Caco-2 (cell line): ENCODE data around the gene BLVRA. TPM values are rescaled to one million over a fixed set of nuclear protein-coding genes. Genes with fewer than 3 reads are reported as not detected.

Experiments used
- BruUV-seq: library from RNA; stranded (reverse); fragments of 400-500 nt; replicated peaks from 2 replicates; lab custom pipeline; 2021; lab: Mats Ljungman, UMichigan
- CTCF ChIA-PET: fragments of 300-600 bp; sonication (Branson Sonifier 250); formaldehyde crosslinking; loops from one replicate; lab custom pipeline; 2022; ENCODE audit warnings: antibody characterized with exemption; lab: Charles Lee
- POLR2A ChIA-PET: fragments of 300-600 bp; sonication (Branson Sonifier 250); formaldehyde crosslinking; loops from one replicate; lab custom pipeline; 2022; ENCODE audit warnings: antibody characterized with exemption; lab: Charles Lee
- DNase-seq, 2 experiments: peaks; one replicate each; pipeline versions ENCODE4 v3.0.0 to v3.0.0-alpha.2; 2020 to 2022
- H3K27me3 ChIP-seq: replicated peaks from 2 replicates; pipeline ENCODE4 v1.6.0; 2011; ENCODE audit warnings: low read length; ENCODE audit not compliant: control insufficient read depth, insufficient read depth
- H3K36me3 ChIP-seq: 2 replicates; pipeline ENCODE4 v1.5.1; 2011; ENCODE audit warnings: low read length; ENCODE audit not compliant: control insufficient read depth, insufficient read depth
- H3K4me1 ChIP-seq: fragments of 250-450 bp; sonication (Bioruptor Pico); 2 replicates; pipeline ENCODE4 v1.5.1; 2020; ENCODE audit warnings: mild to moderate bottlenecking
- H3K4me3 ChIP-seq: 2 replicates; pipeline ENCODE4 v1.5.1; 2011; ENCODE audit warnings: low read depth, mild to moderate bottlenecking, control low read depth, low read length
- H3K9me3 ChIP-seq: fragments of 250-450 bp; sonication (Bioruptor Pico); 2 replicates; pipeline ENCODE4 v1.5.1; 2020; ENCODE audit warnings: mild to moderate bottlenecking, moderate library complexity
- H3K27ac Mint-ChIP-seq: one replicate; pipeline ENCODE4 v1.8.0; 2022; ENCODE audit warnings: mixed read lengths; ENCODE audit not compliant: unreplicated experiment
- H3K27me3 Mint-ChIP-seq: one replicate; pipeline ENCODE4 v1.8.0; 2022; ENCODE audit warnings: mixed read lengths; ENCODE audit not compliant: insufficient read depth, unreplicated experiment
- H3K36me3 Mint-ChIP-seq: one replicate; pipeline ENCODE4 v1.8.0; 2022; ENCODE audit warnings: mild to moderate bottlenecking, mixed read lengths; ENCODE audit not compliant: insufficient read depth, unreplicated experiment
- H3K4me1 Mint-ChIP-seq: one replicate; pipeline ENCODE4 v1.8.0; 2022; ENCODE audit warnings: low read depth, mixed read lengths; ENCODE audit not compliant: unreplicated experiment
- H3K4me3 Mint-ChIP-seq: one replicate; pipeline ENCODE4 v1.8.0; 2022; ENCODE audit warnings: mild to moderate bottlenecking, moderate library complexity, mixed read lengths; ENCODE audit not compliant: unreplicated experiment
- H3K9me3 Mint-ChIP-seq: one replicate; pipeline ENCODE4 v1.8.0; 2022; ENCODE audit warnings: mixed read lengths; ENCODE audit not compliant: unreplicated experiment
- CTCF ChIP-seq, 2 experiments: fragments of 200-600 bp in 1 of 2; IDR thresholded peaks; 1 replicate in 1 of 2; 2 replicates in 1 of 2; pipeline versions ENCODE4 v1.5.1 to v1.8.0; 2011 to 2022; ENCODE audit warnings: antibody characterized with exemption in 1 of 2, control low read depth in 1 of 2, inconsistent platforms in 1 of 2, low read depth in 1 of 2, low read length in 1 of 2, mild to moderate bottlenecking in 1 of 2, moderate library complexity in 1 of 2; ENCODE audit not compliant: insufficient read depth in 1 of 2, severe bottlenecking in 1 of 2, unreplicated experiment in 1 of 2
- intact Hi-C: fragments of 100-400 bp; cut with micrococcal nuclease; formaldehyde crosslinking; loops from one replicate; pipeline ENCODE4 v1.10.0; 2022; ENCODE audit not compliant: unreplicated experiment
- total RNA-seq: library from RNA; stranded (reverse); gene quantifications from 2 replicates; pipeline ENCODE4 v1.2.3, GENCODE V29; 2022

The BLVRA gene
- total RNA-seq, 1 experiment from 2014 or later = 27.9 TPM

- no peak for DNase-seq
- Mint-ChIP-seq H3K4me3 (no peak overlapping the region), H3K36me3 (peaks cover 6% of the 10 kb centered on the region), H3K27me3 (no peaks in the 10 kb centered on the region), H3K9me3 (no peaks in the 10 kb centered on the region), H3K4me1 (no peaks in the 10 kb centered on the region), H3K27ac (no peak overlapping the region)
- BruUV-seq = no TSS peak
- Histone ChIP-seq H3K4me3 (no peak overlapping the region), H3K27me3 (no peaks in the 10 kb centered on the region), H3K36me3 (no peaks in the 10 kb centered on the region), H3K9me3 (no peaks in the 10 kb centered on the region), H3K4me1 (no peaks in the 10 kb centered on the region)
- ChIA-PET CTCF (no interaction called here), POLR2A (no interaction called here)
- intact Hi-C loops = no loop called here
- TF ChIP-seq CTCF (IDR thresholded peaks at IDR 0.05; ENCODE audit: insufficient read depth in 1 of 2, low read depth in 1 of 2, low read length in 1 of 2, severe bottlenecking in 1 of 2, unreplicated experiment in 1 of 2) = no peak
Measured at GRCh38 chr7:43790834-43791233, 32.4 kb downstream of the BLVRA start.

- Mint-ChIP-seq H3K9me3 (no peaks in the 10 kb centered on the region), H3K4me3 (no peak overlapping the region), H3K4me1 (no peaks in the 10 kb centered on the region), H3K36me3 (peaks cover 6% of the 10 kb centered on the region), H3K27me3 (no peaks in the 10 kb centered on the region), H3K27ac (no peak overlapping the region)
- POLR2A ChIA-PET = no interaction called here
- no peaks in the 10 kb centered on the region for H3K4me1 ChIP-seq
- TF ChIP-seq CTCF (IDR thresholded peaks at IDR 0.05; ENCODE audit: insufficient read depth in 1 of 2, low read depth in 1 of 2, low read length in 1 of 2, severe bottlenecking in 1 of 2, unreplicated experiment in 1 of 2) = no peak
- H3K27me3 ChIP-seq = no peaks in the 10 kb centered on the region
- CTCF ChIA-PET = no interaction called here
- H3K36me3 ChIP-seq = no peaks in the 10 kb centered on the region
- no peak overlapping the region for H3K4me3 ChIP-seq
- no TSS peak for BruUV-seq
- intact Hi-C loops = no loop called here
- H3K9me3 ChIP-seq = no peaks in the 10 kb centered on the region
- no peak for DNase-seq
Measured at GRCh38 chr7:43791665-43792064, 33.2 kb downstream of the BLVRA start.

- Mint-ChIP-seq H3K27ac (no peak overlapping the region), H3K36me3 (peaks cover 6% of the 10 kb centered on the region), H3K9me3 (no peaks in the 10 kb centered on the region), H3K27me3 (no peaks in the 10 kb centered on the region), H3K4me1 (no peaks in the 10 kb centered on the region), H3K4me3 (no peak overlapping the region)
- DNase-seq = no peak
- no peaks in the 10 kb centered on the region for H3K27me3 ChIP-seq
- TF ChIP-seq CTCF (IDR thresholded peaks at IDR 0.05; ENCODE audit: insufficient read depth in 1 of 2, low read depth in 1 of 2, low read length in 1 of 2, severe bottlenecking in 1 of 2, unreplicated experiment in 1 of 2) = no peak
- no peaks in the 10 kb centered on the region for H3K9me3 ChIP-seq
- no peak overlapping the region for H3K4me3 ChIP-seq
- POLR2A ChIA-PET = interaction anchor here (0.6 kb wide), 1 partner anchor 10 kb away, joined by 3 read pairs; no protein-coding TSS in a partner anchor
- intact Hi-C loops = no loop called here
- H3K36me3 ChIP-seq = no peaks in the 10 kb centered on the region
- no peaks in the 10 kb centered on the region for H3K4me1 ChIP-seq
- no TSS peak for BruUV-seq
- CTCF ChIA-PET = no interaction called here
Measured at GRCh38 chr7:43792471-43793150, 34.1 kb downstream of the BLVRA start.
